PC-3 (cell line): ENCODE measurements around the gene C5.

Experiments used
- CTCF ChIP-seq: fragments of 300-600 bp; sonication (generic); conservative IDR thresholded peaks from 2 replicates; pipeline ENCODE4 v1.5.1; 2017; ENCODE audit warnings: antibody characterized with exemption, low read depth, mild to moderate bottlenecking, low read length
- EZH2phosphoT487 ChIP-seq: fragments of 300-600 bp; sonication (generic); IDR thresholded peaks from 2 replicates; pipeline ENCODE4 v1.6.1; 2018; ENCODE audit warnings: mild to moderate bottlenecking, antibody characterized with exemption, low read length, borderline replicate concordance

DNA sequence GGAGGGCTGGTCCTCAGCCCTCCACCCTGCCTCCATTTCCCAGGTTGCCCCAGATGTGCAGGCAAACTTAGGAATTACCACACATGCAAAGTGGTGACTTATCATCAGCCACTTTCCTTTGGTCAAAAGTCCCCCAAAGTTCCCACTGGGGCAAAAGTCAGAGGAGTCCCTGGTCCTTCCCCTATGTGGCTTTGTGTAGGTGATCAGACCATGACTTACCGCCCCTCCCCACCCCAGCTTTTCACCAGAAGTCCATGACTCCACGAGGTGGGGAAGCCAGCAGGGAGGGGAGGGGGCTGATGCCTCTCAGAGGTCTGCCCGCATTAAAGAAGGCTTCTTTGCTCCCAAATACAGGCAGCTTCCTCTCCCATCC is 129.3 kb downstream of the C5 start:
- TF ChIP-seq CTCF (no peak), EZH2phosphoT487 (no peak)
